ENCODE results near the gene ELMO1. TPM values are rescaled to one million over a fixed set of nuclear protein-coding genes. Genes with fewer than 3 reads are reported as not detected.
A peak's percentile ranks its signal among the peaks of the same experiment; 100 is the strongest.

ELMO1 gene
- total and polyA plus RNA-seq, 8 donors: 18.2 to 55.3 (median 45.6) TPM

DNA sequence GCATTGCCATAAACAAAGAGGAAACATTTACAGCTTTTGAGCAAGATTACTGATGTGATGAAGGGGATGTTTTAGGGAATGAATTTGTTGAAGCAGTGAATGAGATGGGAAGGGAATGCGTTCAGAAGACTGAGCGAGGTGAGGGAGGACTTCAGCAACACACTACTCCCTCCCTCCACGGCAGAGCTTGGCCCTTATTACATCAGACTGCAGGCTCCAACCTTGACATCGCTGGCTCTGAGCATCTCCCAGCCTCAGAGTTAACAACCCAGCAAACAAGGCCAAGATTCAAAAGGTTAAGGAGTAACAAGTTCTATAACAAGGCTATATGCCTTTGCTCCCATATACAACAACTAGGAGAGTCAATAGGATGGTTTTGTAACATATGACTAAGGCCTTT, 164.4 kb downstream of the ELMO1 start:
- ATAC-seq (peak; percentile 14), DNase-seq (no peak)
- intact Hi-C loops (cut with DNase I): no loop called here
- H3K27me3 ChIP-seq: no peaks in the 10 kb centered on the region
- no peaks in the 10 kb centered on the region for H3K9me3 ChIP-seq
- H3K27ac ChIP-seq: peak overlapping the region in 1 of 2 donors; percentile 46
- TF ChIP-seq, protein P1, sequence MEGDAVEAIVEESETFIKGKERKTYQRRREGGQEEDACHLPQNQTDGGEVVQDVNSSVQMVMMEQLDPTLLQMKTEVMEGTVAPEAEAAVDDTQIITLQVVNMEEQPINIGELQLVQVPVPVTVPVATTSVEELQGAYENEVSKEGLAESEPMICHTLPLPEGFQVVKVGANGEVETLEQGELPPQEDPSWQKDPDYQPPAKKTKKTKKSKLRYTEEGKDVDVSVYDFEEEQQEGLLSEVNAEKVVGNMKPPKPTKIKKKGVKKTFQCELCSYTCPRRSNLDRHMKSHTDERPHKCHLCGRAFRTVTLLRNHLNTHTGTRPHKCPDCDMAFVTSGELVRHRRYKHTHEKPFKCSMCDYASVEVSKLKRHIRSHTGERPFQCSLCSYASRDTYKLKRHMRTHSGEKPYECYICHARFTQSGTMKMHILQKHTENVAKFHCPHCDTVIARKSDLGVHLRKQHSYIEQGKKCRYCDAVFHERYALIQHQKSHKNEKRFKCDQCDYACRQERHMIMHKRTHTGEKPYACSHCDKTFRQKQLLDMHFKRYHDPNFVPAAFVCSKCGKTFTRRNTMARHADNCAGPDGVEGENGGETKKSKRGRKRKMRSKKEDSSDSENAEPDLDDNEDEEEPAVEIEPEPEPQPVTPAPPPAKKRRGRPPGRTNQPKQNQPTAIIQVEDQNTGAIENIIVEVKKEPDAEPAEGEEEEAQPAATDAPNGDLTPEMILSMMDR (IDR thresholded peaks at IDR 0.05): no peak
- H3K4me3 ChIP-seq: no peak overlapping the region
- no peaks in the 10 kb centered on the region for H3K36me3 ChIP-seq
- peaks cover 27 to 44% of the 10 kb centered on the region in 2 donors for H3K4me1 ChIP-seq

DNA sequence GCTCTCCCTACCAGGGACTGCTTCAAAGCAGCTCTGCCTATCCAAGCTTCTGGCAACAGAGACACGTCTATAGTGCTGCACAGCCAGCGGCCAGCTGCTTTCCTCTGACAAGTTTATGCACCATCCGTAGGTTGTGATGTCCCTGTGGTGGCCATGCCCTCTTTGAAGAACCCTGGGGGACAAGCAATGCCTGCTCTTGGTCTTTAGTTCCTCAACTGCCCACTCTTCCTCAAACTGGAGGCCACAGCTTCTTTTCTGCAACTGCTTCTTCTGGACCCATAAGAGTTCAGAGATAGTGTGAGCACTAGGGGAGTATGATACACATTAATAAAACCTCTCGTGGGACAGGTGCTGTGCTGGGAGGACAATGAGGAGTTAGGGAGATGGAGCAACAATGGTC, 164.9 kb downstream of the ELMO1 start:
- H3K36me3 ChIP-seq: no peaks in the 10 kb centered on the region
- no peak for ATAC-seq

DNA sequence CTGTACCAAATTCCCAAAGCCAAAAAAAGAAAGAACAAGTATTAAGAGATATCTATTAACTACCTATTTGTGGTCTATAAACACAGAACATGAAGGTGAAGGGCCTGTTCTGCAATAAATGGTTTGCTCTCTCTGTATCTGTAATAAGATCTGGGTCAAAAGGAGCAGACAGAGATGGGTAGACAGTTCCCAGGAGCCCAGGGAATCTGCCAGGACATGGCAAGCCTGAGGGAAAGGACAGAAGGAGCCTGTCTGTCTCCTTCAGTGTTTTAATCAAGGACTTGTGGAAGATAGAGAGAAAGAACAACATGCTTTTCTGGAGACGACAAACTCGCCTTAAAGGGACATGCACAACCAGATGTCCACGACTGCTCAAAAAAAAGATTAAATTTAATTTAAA, 165.7 kb downstream of the ELMO1 start:
- Histone ChIP-seq H3K36me3 (no peaks in the 10 kb centered on the region), H3K27ac (no peak overlapping the region), H3K4me3 (no peak overlapping the region), H3K4me1 (peaks cover 27 to 44% of the 10 kb centered on the region in 2 donors), H3K9me3 (no peaks in the 10 kb centered on the region), H3K27me3 (no peaks in the 10 kb centered on the region)
- ATAC-seq (no peak), DNase-seq (no peak)
- TF ChIP-seq, protein P1 (IDR thresholded peaks at IDR 0.05): no peak
- intact Hi-C loops (cut with DNase I): no loop called here

More for the DNA sequence above, 164.9 kb downstream of the ELMO1 start:
- Histone ChIP-seq H3K4me3 (no peak overlapping the region), H3K4me1 (peaks cover 27 to 44% of the 10 kb centered on the region in 2 donors), H3K27me3 (no peaks in the 10 kb centered on the region), H3K27ac (peak overlapping the region; percentile 11 to 46), H3K9me3 (no peaks in the 10 kb centered on the region)
- intact Hi-C loops (cut with DNase I): no loop called here
- DNase-seq: no peak
- TF ChIP-seq, protein P1 (IDR thresholded peaks at IDR 0.05): no peak

DNA sequence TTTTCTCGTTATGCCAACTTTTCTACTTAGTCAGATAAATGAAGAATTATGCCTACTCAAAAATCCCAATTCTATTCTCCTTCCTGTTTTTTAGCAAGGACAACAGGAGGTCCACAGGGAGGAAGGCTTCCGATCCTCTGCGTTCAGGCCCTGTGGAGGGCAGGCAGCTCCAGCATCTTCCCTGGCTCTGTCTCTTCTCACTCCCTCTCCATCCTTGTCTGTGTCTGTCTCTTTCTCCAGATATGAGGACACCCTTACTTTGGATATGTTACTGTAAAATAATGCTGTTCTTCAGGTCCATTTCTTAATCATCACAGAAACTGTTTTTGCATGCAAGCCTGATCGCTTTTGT, 166.6 kb downstream of the ELMO1 start:
- no peaks in the 10 kb centered on the region for H3K27me3 ChIP-seq
- intact Hi-C loops (cut with DNase I): no loop called here
- no peaks in the 10 kb centered on the region for H3K9me3 ChIP-seq
- DNase-seq (no peak), ATAC-seq (no peak)
- H3K27ac ChIP-seq: no peak overlapping the region
- peaks cover 24 to 40% of the 10 kb centered on the region in 2 donors for H3K4me1 ChIP-seq
- H3K4me3 ChIP-seq: no peak overlapping the region
- H3K36me3 ChIP-seq: no peaks in the 10 kb centered on the region
- TF ChIP-seq, protein P1 (IDR thresholded peaks at IDR 0.05): no peak

DNA sequence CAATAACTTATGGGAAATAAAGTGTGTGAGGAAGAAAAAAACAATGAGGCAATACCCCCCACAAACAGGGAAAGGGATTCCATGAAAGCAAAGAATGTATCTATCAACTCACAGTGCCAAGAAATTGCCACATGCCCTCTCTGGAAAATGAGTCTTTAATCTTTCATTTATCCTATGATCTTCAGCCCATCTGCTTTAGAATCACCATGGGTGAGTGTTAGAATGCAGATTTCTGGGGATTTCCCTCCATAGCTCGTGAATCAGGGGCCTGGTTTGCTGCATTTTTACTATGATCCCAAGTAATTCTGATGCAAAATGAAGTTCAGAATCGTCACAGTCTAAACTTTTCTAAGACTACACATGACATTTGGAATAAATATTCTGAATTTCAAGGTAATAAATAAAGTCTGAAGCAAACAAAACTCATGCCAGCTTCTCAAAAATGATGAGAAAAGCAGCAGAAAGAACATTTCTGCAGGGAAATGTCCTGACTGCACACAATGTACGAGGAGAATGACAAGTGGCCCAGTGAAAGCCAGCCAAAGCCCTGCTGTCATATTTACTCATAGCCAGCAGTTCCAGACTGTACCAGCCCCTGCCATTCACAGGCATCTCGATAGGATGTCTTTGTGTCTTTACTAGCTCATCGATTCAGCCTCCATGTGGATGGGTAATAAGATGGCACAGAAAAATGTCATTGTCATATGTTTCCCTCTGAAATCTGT, 167.1 kb downstream of the ELMO1 start:
- H3K4me1 ChIP-seq: peaks cover 24 to 34% of the 10 kb centered on the region in 2 donors
- no peak overlapping the region for H3K27ac ChIP-seq
- intact Hi-C loops (cut with DNase I): no loop called here
- TF ChIP-seq, protein P1 (IDR thresholded peaks at IDR 0.05): no peak
- H3K27me3 ChIP-seq: no peaks in the 10 kb centered on the region
- H3K36me3 ChIP-seq: no peaks in the 10 kb centered on the region
- no peak for DNase-seq
- no peaks in the 10 kb centered on the region for H3K9me3 ChIP-seq
- no peak for ATAC-seq
- no peak overlapping the region for H3K4me3 ChIP-seq

All from left lung (tissue), 10 donors.